HepG2 (cell line): ENCODE results near the gene MOGAT3. TPM values are rescaled to one million over a fixed set of nuclear protein-coding genes. Genes with fewer than 3 reads are reported as not detected.
A peak's percentile ranks its signal among the peaks of the same experiment; 100 is the strongest.

Experiments
- CBX1 ChIP-seq: IDR thresholded peaks from one replicate; pipeline ENCODE4 v1.6.1; 2016; ENCODE audit warnings: antibody characterized with exemption, low read depth
- CREM ChIP-seq, 2 experiments: sonication (generic) in 1 of 2; formaldehyde crosslinking in 1 of 2; IDR thresholded peaks; 2 replicates each; pipeline versions ENCODE4 v1.4.0 to v1.6.1; 2016 to 2020; ENCODE audit warnings: antibody characterized with exemption in 1 of 2, mild to moderate bottlenecking in 1 of 2, missing genetic modification reagents in 1 of 2
- FIP1L1 ChIP-seq: fragments of 200-400 bp; formaldehyde crosslinking; IDR thresholded peaks from 2 replicates; pipeline ENCODE4 v1.6.1; 2018; ENCODE audit warnings: low read depth, mild to moderate bottlenecking, low read length, moderate library complexity, borderline replicate concordance; ENCODE audit not compliant: insufficient read depth
- FOXK1 ChIP-seq: sonication (generic); formaldehyde crosslinking; IDR thresholded peaks from 2 replicates; pipeline ENCODE4 v1.4.0; 2020; ENCODE audit warnings: low read depth, missing genetic modification reagents, borderline replicate concordance
- HOMEZ ChIP-seq: IDR thresholded peaks from 2 replicates; pipeline ENCODE4 v1.6.1; 2016; ENCODE audit warnings: low read depth
- HOXA9 ChIP-seq: sonication (generic); formaldehyde crosslinking; IDR thresholded peaks from 2 replicates; pipeline ENCODE4 v1.8.1; 2022; ENCODE audit warnings: missing genetic modification reagents, mild to moderate bottlenecking, moderate library complexity, borderline replicate concordance
- KAT8 ChIP-seq: IDR thresholded peaks from 2 replicates; pipeline ENCODE4 v1.6.1; 2016; ENCODE audit warnings: missing genetic modification reagents, missing compliant biosample characterization
- KMT2A ChIP-seq: sonication (generic); formaldehyde crosslinking; IDR thresholded peaks from 2 replicates; pipeline ENCODE4 v1.4.0; 2020; ENCODE audit warnings: missing genetic modification reagents
- NCOA5 ChIP-seq: sonication (generic); formaldehyde crosslinking; IDR thresholded peaks from 2 replicates; pipeline ENCODE4 v1.4.0; 2020; ENCODE audit warnings: missing genetic modification reagents
- PRMT3 ChIP-seq: sonication (generic); formaldehyde crosslinking; IDR thresholded peaks from 2 replicates; pipeline ENCODE4 v1.8.1; 2022; ENCODE audit warnings: low read depth, mild to moderate bottlenecking, moderate library complexity, missing genetic modification reagents, borderline replicate concordance
- SOX5 ChIP-seq: IDR thresholded peaks from 2 replicates; pipeline ENCODE4 v1.6.1; 2016; ENCODE audit warnings: borderline replicate concordance
- ZFP37 ChIP-seq: sonication (generic); formaldehyde crosslinking; IDR thresholded peaks from 2 replicates; pipeline ENCODE4 v1.4.0; 2020; ENCODE audit warnings: missing genetic modification reagents, borderline replicate concordance
- ZGPAT ChIP-seq: IDR thresholded peaks from 2 replicates; pipeline ENCODE4 v1.6.1; 2016; ENCODE audit warnings: mild to moderate bottlenecking
- ZNF12 ChIP-seq: sonication (generic); formaldehyde crosslinking; IDR thresholded peaks from 2 replicates; pipeline ENCODE4 v1.5.0; 2020; ENCODE audit warnings: missing genetic modification reagents
- ZNF24 ChIP-seq: fragments of 450-650 bp; IDR thresholded peaks from 2 replicates; pipeline ENCODE4 v1.6.1; 2017; ENCODE audit warnings: antibody characterized with exemption, mild to moderate bottlenecking
- ZNF253 ChIP-seq: sonication (generic); formaldehyde crosslinking; IDR thresholded peaks from 2 replicates; pipeline ENCODE4 v1.8.0; 2022; ENCODE audit warnings: mild to moderate bottlenecking, missing genetic modification reagents, borderline replicate concordance
- ZNF562 ChIP-seq: sonication (generic); formaldehyde crosslinking; IDR thresholded peaks from 2 replicates; pipeline ENCODE4 v1.8.0; 2022; ENCODE audit warnings: missing genetic modification reagents, borderline replicate concordance
- ZNF749 ChIP-seq: sonication (generic); formaldehyde crosslinking; IDR thresholded peaks from 2 replicates; pipeline ENCODE4 v1.8.0; 2022; ENCODE audit warnings: mild to moderate bottlenecking, missing genetic modification reagents, moderate library complexity, borderline replicate concordance
- ZSCAN22 ChIP-seq: sonication (generic); formaldehyde crosslinking; IDR thresholded peaks from 2 replicates; pipeline ENCODE4 v1.4.0; 2020; ENCODE audit warnings: mild to moderate bottlenecking, missing genetic modification reagents
- polyA plus RNA-seq, 8 experiments: library from polyadenylated mRNA; depleted of rRNA in 3 of 8; stranded (reverse) in 7 of 8; unstranded in 1 of 8; fragments of >200 nt; fragmentation: Illumina TruSeq in 4 of 8; extraction: Trizol in 4 of 8; gene quantifications; 2 replicates each; pipeline versions ENCODE4 v1.2.1 to v1.2.3, GENCODE V29; 2011 to 2016; ENCODE audit warnings: low read depth in 4 of 8, missing spikeins in 1 of 8, mixed read lengths in 1 of 8; ENCODE audit not compliant: insufficient read depth in 1 of 8
- total RNA-seq, 5 experiments: library from RNA; depleted of rRNA; stranded (reverse); fragments of >200 nt; fragmentation: Illumina TruSeq; extraction: Trizol; gene quantifications; 2 replicates each; pipeline ENCODE4 v1.2.3, GENCODE V29; 2016; ENCODE audit warnings: low read depth in 1 of 5
- TF ChIP-seq, protein P1 (sequence below): sonication (generic); formaldehyde crosslinking; IDR thresholded peaks from 2 replicates; pipeline ENCODE4 v1.8.1; 2022; ENCODE audit warnings: mild to moderate bottlenecking, missing genetic modification reagents
- TF ChIP-seq, protein P2 (sequence below): sonication (generic); formaldehyde crosslinking; IDR thresholded peaks from 2 replicates; pipeline ENCODE4 v1.5.0; 2020; ENCODE audit warnings: mild to moderate bottlenecking, missing genetic modification reagents
- TF ChIP-seq, protein P3 (sequence below): sonication (generic); formaldehyde crosslinking; IDR thresholded peaks from 2 replicates; pipeline ENCODE4 v1.4.0; 2020; ENCODE audit warnings: mild to moderate bottlenecking, low read depth, missing genetic modification reagents

Gene MOGAT3
- total and polyA plus RNA-seq, 2 of the 13 experiments (the other 11 are each of a cell fraction or from before 2014, with no cell fraction given), result 22.5 to 30.5 TPM

DNA sequence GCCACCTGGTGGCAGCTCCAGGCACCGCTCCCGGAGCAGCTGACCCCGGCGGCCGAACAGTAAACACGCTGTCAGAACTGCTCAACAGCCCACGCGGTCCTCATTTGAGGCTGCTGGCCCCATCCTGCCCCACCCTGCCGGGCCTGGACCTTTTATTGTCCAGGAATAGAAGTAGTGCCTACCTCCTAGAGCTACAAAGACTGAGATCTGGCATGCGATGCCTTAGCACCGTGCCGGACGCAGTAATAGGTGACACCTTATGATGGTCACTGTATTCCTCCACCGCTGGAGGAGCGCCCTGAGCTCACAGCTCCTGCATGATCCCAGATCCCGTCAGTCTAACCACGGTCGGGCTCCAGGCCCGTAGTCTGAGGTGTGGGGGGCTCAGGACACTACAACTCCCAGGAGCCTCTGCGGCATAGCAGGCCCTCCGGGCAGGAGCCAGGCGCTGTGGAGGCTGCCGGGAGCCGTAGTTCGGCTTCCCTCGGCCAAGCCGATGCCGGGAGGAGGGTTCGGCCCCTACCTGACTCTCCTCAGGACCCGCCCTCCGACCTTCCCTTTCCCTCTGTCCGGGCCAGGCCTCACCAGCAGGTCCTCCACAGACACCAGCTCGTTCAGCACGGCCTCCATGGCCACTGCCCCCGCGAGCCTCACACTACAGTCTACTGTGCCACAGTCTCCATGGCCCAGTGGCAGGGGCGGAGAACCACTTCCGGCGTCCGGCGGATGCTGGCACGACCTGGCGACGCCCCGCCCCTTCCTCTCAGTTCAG is 43.7 kb upstream of the MOGAT3 start, which contains the start of gene FIS1 (continued):
- TF ChIP-seq, protein P1, sequence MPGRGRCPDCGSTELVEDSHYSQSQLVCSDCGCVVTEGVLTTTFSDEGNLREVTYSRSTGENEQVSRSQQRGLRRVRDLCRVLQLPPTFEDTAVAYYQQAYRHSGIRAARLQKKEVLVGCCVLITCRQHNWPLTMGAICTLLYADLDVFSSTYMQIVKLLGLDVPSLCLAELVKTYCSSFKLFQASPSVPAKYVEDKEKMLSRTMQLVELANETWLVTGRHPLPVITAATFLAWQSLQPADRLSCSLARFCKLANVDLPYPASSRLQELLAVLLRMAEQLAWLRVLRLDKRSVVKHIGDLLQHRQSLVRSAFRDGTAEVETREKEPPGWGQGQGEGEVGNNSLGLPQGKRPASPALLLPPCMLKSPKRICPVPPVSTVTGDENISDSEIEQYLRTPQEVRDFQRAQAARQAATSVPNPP (CRISPR knock-in tag), result peak; percentile 49; the same call in 1 of the 2 replicates
- TF ChIP-seq CBX1 (peak; percentile 67), ZGPAT (CRISPR knock-in tag) (peak; percentile 66), FOXK1 (CRISPR knock-in tag) (peak; percentile 70), PRMT3 (no peak), NCOA5 (CRISPR knock-in tag) (no peak), ZSCAN22 (CRISPR knock-in tag) (peak; percentile 24; the same call in 1 of the 2 replicates), ZNF24 (no peak), ZNF749 (CRISPR knock-in tag) (no peak), ZNF562 (CRISPR knock-in tag) (no peak), KAT8 (CRISPR knock-in tag) (peak; percentile 84), SOX5 (CRISPR knock-in tag) (no peak), ZNF12 (CRISPR knock-in tag) (no peak), ZNF253 (0 out of 2 replicates have a peak, but pooled peaks have one; percentile 65), HOXA9 (CRISPR knock-in tag) (no peak), KMT2A (no peak), ZFP37 (CRISPR knock-in tag) (no peak), FIP1L1 (no peak), HOMEZ (CRISPR knock-in tag) (no peak), CREM (IDR thresholded peaks at IDR 0.05) (peak; percentile 94), CREM (CRISPR knock-in tag; IDR thresholded peaks at IDR 0.05) (no peak)
- TF ChIP-seq, protein P2, sequence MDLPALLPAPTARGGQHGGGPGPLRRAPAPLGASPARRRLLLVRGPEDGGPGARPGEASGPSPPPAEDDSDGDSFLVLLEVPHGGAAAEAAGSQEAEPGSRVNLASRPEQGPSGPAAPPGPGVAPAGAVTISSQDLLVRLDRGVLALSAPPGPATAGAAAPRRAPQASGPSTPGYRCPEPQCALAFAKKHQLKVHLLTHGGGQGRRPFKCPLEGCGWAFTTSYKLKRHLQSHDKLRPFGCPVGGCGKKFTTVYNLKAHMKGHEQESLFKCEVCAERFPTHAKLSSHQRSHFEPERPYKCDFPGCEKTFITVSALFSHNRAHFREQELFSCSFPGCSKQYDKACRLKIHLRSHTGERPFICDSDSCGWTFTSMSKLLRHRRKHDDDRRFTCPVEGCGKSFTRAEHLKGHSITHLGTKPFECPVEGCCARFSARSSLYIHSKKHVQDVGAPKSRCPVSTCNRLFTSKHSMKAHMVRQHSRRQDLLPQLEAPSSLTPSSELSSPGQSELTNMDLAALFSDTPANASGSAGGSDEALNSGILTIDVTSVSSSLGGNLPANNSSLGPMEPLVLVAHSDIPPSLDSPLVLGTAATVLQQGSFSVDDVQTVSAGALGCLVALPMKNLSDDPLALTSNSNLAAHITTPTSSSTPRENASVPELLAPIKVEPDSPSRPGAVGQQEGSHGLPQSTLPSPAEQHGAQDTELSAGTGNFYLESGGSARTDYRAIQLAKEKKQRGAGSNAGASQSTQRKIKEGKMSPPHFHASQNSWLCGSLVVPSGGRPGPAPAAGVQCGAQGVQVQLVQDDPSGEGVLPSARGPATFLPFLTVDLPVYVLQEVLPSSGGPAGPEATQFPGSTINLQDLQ (CRISPR knock-in tag), result 0 out of 2 replicates have a peak, but pooled peaks have one; percentile 55
- TF ChIP-seq, protein P3, sequence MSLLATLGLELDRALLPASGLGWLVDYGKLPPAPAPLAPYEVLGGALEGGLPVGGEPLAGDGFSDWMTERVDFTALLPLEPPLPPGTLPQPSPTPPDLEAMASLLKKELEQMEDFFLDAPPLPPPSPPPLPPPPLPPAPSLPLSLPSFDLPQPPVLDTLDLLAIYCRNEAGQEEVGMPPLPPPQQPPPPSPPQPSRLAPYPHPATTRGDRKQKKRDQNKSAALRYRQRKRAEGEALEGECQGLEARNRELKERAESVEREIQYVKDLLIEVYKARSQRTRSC (CRISPR knock-in tag), result no peak
